OCI-LY1 (cell line): ENCODE measurements around the gene ZSCAN12.

Experiments used
- CTCF ChIP-seq: fragments of 200-600 bp; sonication (generic), shearing (Covaris generic); IDR thresholded peaks from 2 replicates; pipeline ENCODE4 v1.5.1; 2017; ENCODE audit warnings: mild to moderate bottlenecking, antibody characterized with exemption, low read length, moderate library complexity, mixed read lengths
- EZH2 ChIP-seq: fragments of 200-600 bp; sonication (generic), shearing (Covaris generic); IDR thresholded peaks from 2 replicates; pipeline ENCODE4 v1.8.0; 2017; ENCODE audit warnings: borderline replicate concordance, mixed run types, mild to moderate bottlenecking, antibody characterized with exemption, low read length, moderate library complexity, mixed read lengths

- no peak for TF ChIP-seq CTCF
- TF ChIP-seq EZH2 = no peak
Measured at GRCh38 chr6:28368522-28368921, 31.0 kb downstream of the ZSCAN12 start.
